ENCODE data around the gene KIF11.
"Not testable (repeated sequence)": the region's sequence is repeated elsewhere in the genome, so short reads cannot be mapped to it uniquely, and the experiment has no call there.

Gene KIF11

DNA sequence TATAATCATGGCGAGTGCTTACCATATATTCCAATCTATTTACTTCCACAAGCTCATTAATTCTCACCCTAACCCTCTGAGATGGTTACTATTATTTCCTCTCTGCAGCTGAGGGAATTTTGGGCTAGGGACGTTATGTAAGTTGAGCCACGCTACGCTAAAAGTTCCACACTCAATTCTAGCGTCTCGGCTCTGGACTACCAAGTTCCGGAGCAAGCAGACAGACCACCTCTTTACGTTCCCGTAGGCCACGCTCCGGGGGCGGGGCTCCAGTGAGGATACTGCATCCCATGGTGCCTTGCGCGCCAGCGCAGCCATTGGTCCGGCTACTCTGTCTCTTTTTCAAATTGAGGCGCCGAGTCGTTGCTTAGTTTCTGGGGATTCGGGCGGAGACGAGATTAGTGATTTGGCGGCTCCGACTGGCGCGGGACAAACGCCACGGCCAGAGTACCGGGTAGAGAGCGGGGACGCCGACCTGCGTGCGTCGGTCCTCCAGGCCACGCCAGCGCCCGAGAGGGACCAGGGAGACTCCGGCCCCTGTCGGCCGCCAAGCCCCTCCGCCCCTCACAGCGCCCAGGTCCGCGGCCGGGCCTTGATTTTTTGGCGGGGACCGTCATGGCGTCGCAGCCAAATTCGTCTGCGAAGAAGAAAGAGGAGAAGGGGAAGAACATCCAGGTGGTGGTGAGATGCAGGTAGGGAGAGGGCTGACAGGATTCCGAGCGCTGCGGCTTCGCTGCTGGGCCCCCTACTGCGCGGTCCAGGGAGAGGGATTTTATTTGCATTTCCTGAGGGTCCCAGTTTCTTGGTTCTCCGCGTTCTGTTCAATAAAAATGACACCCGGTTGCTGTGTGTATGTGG is at the start of gene KIF11:
TSS of gene KIF11 (plus strand) at position 370 of the 858 bp plus-strand sequence. CDS start at position 616, 246 bp downstream.
- peak; percentile 79 for DNase-seq (ENCODE audit: low spot score)

DNA sequence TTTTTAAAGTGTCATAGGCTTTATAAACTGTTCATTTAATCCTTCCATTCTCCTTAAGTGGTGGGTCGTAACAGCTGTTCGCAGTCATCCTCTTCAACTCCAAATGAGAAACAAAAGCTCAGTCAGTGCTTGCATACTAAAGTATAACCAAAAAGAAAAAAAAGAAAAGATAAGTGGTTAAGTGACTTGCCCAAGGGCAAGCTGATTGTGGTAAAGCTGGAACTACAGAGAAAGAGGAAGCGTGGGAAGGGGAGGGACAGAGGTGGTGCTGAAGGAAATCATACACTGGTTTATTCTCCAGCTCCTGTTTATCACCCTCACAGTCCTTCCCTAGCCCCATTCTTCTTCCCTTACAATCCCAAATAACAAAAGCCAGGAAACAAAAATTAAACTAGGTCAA is 48.6 kb upstream of the KIF11 start:
- DNase-seq (ENCODE audit: low spot score), result peak; percentile 60

DNA sequence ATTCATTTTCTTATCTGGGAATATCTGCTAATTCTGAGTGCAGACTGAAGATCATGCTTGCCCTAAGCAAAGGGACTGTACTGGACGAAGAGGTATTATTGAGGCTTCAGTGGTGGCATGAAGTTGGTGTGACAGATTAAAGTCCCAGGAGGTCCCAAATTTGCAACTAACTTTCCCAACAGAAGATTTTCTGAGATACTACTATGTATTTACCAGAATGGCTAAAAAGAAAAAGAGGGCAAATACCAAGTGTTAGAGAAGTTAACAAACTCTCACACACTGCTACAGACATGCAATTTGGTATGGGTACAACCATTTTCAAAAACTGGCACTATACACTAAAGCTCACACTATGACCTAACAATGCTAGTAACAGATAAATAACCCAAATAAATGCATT is 47.4 kb upstream of the KIF11 start:
- DNase-seq (ENCODE audit: low spot score), result no peak

DNA sequence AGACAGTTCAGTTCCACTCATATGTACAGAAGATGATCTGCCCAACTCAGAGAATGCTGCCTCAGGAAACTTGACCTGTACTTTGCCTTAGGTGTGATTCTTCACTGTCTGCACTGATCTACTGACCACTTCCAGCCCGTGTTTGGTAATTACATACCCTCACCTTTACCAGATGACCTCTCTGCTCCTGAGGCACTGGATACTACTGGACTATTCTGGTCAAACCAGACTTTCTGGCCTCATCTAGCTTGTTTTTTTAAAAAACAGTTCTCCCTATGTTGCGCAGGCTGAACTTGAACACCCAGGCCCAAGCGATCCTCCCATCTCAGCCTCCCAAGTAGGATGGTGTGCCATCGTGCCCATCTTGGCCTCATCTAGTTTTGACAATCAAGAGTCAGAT is 45.3 kb upstream of the KIF11 start:
- DNase-seq (ENCODE audit: low spot score), result no peak

DNA sequence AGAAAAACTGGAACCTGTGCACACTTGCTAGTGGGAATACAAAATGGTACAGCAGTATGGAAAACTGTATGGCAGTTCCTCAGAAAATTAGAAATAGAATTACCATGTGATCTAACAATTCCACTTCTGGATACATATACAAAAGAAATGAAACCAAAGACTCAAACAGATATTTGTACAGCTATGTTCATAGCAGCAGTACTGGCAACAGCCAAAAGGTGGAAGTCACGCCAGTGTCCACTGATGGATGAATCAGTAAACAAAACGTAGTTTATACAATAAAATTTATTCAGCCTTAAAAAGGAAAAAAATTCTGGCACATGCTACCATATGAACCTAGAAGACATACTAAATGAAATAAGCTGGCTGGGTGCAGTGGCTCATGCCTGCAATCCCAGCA is 42.0 kb upstream of the KIF11 start:
- DNase-seq (ENCODE audit: low spot score), result no peak

DNA sequence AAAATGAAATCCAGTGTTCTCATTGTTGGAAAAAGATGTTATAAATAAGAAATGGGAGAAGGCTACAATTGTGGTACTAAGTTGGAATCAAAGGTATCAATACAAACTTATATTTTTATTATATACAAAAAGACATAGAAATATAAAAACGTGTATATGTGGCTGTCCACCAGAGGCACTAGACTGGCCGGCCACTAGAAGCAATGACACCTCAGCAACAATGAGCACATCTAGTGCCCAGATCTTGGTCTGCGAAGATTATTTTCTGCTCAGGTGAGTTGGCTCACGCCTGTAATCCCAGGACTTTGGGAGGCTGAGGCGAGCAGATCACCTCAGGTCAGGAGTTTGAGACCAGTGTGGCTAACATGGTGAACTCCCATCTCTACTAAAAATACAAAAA is 40.6 kb upstream of the KIF11 start:
- DNase-seq (ENCODE audit: low spot score), result no peak

DNA sequence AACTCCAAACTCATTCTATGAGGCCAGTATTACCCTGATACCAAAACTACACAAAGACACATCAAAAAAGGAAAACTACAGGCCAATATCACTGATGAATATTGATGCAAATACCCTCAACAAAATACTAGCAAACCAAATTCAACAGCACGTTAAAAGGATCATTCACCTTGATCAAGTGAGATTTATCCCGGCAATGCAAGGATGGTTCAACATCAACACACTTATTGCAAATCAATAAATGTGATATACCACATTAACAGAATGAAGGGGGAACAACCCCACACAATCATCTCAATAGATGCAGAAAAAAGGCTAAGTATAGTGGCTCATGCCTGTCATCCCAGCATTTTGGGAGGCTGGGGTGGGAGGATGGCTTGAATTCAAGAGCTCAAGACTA is 39.0 kb upstream of the KIF11 start:
- DNase-seq (ENCODE audit: low spot score), result no peak

DNA sequence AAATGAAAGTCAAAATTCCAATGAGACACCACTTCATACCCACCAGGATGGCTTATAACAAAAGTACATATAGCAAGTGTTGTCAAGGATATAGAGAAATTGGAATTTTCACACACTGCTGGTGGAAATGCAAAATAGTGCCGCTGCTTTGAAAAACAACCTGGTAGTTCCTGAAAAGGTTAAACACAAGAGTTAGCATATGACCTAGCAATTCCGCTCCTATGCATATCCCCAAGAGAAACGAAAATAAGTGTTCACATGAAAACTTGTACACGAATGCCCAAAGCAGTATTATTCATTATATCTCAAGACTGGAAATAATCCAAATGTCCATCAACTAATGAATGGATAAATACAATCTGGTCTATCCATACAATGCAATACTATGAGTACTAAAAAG is 33.9 kb upstream of the KIF11 start:
- DNase-seq (ENCODE audit: low spot score), result no peak

DNA sequence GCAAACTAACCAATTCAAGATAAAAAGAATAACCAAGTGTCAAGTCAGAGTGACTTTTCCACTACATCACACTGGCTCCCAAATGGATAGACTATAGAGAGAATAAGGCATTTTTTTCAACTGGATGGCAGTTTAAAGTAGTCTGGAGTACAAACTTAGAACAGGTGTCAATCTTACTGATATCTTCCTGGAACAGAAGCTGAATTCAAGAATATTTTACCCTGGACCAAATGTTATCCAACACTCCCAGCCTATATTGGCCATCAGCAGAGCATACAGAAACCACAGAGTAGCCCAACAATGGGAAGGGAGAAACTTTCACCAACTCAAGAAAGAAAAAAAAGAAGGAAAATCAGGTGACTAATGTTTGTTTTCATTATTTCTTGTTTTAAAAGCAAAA is 30.5 kb upstream of the KIF11 start:
- no peak for DNase-seq (ENCODE audit: low spot score)

DNA sequence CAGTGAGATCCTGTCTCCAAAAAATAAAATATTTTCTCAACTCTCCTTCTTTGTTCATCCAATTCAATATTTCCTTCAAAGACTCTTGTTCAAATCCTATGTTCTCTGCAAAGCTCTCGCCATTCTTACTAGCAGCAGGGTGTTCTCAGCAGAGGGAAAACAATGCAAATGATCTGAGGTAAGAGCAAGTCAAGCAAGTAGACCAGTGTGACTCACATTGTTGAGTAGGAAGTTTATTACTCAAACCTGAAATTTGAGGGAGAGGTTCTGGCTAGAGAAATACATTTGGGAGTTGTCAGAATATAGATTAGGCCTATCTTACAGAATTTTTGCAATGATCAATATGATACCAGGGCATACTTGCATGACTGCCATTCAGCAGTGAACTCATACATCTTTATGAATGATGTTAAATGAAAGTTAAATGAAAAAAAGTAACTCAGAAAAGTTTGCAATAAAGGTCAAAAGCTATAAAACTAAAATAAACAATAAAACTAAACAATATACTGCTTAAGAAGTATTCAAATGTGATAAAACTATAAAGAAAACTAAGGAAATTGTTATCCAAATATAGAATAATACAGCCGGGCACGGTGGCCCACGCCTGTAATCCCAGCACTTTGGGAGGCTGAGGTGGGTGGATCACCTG is 24.9 kb upstream of the KIF11 start:
- DNase-seq (ENCODE audit: low spot score), result no peak

DNA sequence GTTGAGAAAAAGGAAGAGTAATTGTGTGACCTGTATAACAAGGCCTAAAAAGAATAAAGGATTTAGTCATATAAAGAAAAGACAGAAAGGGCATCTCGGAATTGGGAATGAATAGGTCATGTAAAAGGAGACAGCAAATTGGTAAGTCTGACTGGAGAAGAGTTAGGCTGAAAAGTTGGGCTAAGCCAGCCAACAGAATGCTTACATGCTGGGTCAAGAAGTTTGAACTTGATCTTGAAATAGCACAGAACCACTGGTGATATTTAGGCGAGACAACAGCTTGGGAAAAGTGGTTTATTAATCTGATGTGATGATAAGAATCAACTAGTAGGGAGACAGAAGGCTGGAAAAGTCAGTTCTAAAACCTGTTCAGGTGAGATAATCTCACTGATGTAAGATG is 23.9 kb upstream of the KIF11 start:
- no peak for DNase-seq (ENCODE audit: low spot score)

DNA sequence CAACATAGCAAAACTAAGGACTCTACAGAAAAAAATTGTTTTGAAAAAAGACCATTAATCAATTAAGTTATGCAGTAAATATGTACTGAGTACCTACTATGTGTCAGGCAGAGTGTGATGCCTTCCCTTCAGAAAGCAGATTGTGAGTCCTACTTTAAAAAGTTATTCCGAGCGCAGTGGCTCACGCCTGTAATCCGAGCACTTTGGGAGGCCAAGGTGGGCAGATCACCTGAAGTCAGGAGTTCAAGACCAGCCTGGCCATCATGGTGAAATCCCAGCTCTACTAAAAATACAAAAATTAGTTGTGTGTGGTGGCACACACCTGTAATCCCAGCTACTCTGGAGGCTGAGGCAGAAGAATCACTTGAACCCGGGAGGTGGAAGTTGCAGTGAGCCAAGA is 23.3 kb upstream of the KIF11 start:
- not testable (repeated sequence) for DNase-seq (ENCODE audit: low spot score)

DNA sequence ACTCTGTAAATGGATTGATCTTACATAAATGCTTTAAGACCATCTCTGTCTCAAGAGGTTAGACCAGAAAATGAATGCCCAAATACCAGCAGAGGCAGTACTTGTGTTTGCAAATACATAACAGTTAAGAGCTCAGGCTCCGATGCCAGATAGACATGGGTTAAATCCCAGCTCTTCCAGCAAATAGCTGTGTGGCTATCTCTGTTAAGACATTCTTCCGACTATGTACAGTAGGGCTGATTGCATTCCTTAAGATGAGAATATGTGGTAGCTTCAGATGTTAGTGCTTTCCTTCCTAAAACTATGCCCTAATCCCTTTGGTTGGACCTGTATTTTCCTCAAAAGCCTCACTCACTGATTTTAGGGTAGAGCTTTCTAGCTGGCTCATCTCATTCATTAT is 21.3 kb upstream of the KIF11 start:
- no peak for DNase-seq (ENCODE audit: low spot score)

DNA sequence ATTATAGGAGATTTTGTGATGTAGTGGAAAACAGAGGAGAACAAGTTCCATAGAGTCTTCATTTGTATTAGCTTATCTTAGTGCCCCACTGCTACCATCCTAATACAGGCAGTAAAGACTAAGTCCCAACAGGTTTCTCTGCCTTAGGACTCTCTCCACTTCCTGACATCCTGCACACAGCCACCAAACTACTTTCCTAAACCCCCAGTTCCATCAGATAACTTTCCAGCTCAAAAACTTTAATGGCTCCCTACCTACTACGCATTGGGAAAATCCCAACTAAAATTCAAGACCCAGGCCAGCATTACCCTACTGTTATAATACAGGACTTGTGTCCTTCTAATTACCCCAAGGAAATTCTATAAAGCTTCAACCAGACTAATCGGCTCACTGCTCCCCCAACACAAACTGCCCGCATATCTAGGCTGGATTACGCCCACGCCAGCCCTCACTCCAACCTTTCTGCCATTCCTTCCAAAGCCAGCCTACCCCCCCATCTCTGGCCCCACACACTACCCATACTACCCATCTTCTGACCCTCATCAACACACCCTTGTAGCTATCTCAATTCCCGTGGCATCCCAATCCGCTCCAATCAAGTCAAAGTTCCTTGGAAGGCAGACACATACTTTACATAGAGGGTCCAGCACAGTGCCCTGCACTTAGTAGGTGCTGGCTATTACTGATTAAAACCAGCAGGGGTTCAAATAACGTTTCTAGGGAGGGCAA is 20.4 kb upstream of the KIF11 start:
- DNase-seq (ENCODE audit: low spot score), result no peak

DNA sequence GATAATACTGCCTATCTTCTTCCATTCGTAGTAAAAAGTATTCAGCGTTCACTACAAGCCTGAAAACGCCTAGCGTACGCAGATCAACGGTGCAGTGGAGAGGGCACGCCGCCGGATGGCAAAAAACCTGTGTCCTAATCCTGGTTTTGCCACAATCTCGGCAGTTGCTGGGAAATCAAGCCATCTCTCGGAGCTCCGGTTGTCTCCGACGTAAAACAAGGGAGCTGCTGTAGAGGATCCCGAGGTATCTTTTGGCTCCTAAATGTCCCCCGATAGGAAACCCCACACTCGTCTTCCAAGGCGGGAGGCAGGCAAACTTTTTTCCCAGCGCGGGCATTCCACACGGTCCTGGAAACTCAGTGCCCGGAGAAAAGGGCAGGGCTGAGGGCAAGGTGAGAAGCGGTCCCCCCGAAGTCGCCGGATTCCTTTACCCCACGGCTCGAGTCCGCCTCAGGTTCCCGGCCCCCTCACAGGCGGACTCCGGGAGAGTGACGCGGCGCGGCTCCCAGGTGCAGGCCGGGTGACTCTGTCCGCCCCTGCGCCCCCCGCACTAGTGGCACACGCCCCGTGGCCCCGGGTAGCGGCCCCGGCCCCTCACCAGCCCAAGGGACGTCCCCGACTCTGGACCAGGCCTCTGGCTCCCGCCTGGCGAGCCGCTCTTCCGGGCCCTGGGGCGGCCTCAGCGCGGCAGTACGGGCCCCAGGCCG is 19.7 kb upstream of the KIF11 start:
- DNase-seq (ENCODE audit: low spot score), result no peak

DNA sequence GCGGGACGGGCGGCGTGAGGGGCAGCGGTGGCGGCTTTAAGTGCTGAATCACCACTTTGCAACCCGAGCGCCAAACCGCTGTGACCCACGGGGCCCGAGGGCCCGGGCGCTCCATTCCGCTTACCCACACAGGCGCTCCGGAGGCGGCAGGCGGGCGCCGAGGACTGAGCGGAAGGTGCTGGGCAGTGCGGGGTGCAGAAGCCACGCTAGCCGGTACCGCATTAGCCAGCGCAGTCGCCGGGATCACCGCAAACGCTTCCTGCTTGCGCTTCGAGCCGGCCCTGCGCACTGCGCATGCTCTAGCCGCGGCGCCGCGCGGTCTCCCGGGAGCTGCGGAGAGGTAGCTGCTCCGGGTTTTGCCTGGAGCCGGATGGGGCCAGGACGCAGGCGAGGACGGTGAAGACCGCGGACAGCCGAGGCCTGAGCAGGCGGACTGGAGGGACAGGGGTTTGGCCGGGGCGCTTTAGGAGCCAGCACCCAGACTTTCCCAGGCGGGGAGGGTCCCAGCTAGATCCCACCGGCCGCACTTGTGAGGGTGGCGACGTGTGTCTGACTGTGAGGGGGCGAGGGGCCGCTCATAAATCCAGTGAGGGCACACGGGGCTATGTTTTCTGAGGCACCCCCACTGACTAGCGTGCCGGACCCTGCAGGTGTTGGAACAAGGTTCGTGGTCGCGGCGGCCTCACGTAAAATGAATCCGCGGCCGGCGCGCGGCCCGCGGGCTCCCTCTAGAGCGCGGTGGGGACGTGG is 19.0 kb upstream of the KIF11 start, which contains the start of gene IDE:
TSS of gene IDE (minus strand) at position 296 of the 750 bp plus-strand sequence. CDS start at position 222, 74 bp downstream.
- peak; percentile 79 for DNase-seq (ENCODE audit: low spot score)

DNA sequence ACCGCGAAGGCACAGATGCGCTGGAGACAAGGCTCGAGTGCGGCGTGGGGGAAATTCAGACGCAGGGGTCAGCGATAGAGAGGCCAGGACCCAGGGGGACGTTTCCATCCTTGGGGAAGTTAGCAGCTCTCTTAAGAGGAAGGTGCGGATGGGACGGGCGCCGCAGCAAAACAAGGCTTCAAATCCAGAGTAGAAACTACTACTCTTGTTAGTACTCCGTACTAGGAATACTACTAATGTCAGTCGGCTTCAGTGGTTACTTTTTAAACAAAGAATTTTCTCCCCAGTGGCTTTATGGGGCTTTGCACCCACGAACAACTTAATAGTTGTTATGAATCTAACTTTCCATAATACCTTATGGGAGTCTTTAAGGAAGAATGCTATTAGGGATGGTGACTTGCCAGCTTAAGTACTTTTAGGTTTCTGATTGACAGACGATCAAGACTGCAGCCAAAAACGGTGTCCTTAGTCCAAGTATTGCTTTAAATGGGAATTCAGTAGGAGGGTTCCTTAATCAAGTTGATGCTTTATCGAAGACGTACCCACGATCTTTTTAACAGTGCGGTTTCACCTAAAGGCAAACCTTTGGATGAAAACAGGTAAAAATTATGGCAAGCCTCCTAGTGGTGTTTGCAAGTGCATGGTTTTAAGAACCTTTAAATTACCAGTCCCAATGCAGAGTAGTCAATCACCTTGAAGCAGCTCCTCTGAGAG is 18.2 kb upstream of the KIF11 start:
- DNase-seq (ENCODE audit: low spot score), result no peak

DNA sequence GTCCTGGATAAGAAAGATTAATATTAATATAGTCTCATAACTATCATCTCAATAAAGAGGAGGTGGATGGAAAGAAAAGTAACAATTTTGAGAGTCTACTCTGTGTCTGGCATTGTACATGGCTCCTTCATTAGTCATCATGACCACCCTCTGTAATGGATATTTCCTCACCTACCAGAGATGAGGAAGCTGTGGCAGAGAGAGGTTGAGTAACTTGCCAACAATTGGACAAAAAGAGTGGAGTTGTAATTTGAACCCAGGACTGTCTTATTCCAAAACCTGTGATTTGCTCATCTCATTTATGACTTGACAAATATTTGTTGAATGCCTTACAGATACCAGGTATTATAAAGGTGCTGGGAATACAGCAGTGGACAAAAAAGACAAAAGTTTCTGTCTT is 17.0 kb upstream of the KIF11 start:
- DNase-seq (ENCODE audit: low spot score), result no peak

DNA sequence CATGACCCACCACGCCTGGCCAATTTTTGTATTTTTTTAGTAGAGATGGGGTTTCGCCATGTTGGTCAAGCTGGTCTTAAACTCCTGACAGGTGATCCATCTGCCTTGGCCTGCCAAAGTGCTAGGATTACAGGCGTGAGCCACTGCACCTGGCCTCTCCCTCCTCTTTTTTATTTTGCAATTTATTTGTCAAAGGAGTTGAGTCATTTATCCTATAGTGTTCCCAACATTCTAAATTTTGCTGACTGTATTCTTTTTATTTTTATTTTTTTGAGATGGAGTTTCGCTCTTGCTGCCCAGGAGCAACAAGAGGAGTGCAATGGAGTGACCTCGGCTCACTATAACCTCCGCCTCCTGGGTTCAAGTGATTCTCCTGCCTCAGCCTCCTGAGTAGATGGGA is 10.6 kb upstream of the KIF11 start:
- DNase-seq (ENCODE audit: low spot score), result not testable (repeated sequence)

DNA sequence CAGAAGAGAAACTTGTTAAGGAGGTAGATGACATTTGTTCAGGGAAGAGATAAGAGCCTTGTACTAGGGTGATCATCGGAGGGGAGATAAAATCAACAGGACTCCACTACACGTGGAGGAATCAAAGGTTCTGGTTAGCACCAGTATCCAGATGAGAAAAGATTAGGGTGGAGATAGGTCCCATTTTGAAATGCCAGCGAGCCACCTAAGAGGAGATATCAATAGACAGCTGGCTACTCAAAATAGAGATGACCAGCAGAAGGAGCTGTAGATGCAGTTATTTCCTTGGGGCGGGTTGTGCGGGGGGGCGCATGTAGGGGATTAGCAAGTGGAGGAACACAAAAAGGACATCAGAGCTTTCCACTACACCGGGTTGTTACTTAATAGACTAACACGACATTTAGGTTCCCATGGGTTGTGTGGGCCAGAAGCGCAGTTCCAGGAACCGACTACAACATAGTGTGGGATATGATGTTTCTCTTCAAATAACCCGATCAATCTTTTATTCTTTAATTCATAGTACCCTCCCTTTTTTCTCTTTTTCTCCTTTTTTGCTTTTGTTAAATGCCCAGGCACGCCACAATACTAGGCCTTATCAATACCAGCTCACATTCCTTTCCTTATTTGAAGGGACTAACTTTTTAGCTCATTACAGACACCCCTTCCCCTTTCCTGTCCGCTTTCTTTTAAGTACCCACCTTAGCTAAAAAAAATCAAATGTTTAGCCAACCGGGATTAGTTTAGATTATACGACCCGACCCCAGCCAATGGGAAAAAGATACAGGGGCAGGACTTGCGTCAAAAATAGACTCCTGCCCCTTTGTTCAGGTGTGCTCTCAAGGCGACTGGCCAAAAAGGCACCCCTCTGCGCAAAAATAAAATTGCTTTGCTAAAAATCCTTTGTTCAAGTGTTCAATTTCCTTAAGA is 2.0 kb upstream of the KIF11 start:
- no peak for DNase-seq (ENCODE audit: low spot score)

Data from COLO829 (cell line).